ENCODE measurements around the gene DGKH.

The DGKH gene

GRCh38 chr13:42114278-42114677 lies 65.8 kb downstream of the DGKH start:
- Histone ChIP-seq H3K79me2 (ENCODE audit: insufficient read depth, low read length) (peaks cover 4% of the 10 kb centered on the region; the same call in 1 of the 2 replicates), H3F3A (ENCODE audit: low read depth) (no peaks in the 10 kb centered on the region), H3K4me1 (ENCODE audit: insufficient read depth, low read length, poor library complexity, severe bottlenecking) (peaks cover 45% of the 10 kb centered on the region), H3K9ac (ENCODE audit: low read depth, low read length, poor library complexity, severe bottlenecking) (no peak overlapping the region), H3K9me3 (ENCODE audit: insufficient read depth, low read depth, low read length) (no peaks in the 10 kb centered on the region), H4K20me1 (ENCODE audit: insufficient read depth, low read length, poor library complexity, severe bottlenecking) (no peaks in the 10 kb centered on the region), H3K4me3 (ENCODE audit: low read length, poor library complexity, severe bottlenecking) (no peak overlapping the region), H3K9me2 (replicated peaks; ENCODE audit: low read depth, low read length) (no peaks in the 10 kb centered on the region), H3K4me2 (ENCODE audit: low read depth, low read length, poor library complexity, severe bottlenecking) (peak overlapping the region; percentile 33), H2AFZ (ENCODE audit: low read length) (no peak overlapping the region), H3K36me3 (ENCODE audit: insufficient read depth, low read length) (no peaks in the 10 kb centered on the region), H3K27me3 (ENCODE audit: insufficient read depth, low read length, poor library complexity, severe bottlenecking) (no peaks in the 10 kb centered on the region)
- TF ChIP-seq CTCF (conservative IDR thresholded peaks at IDR 0.05; ENCODE audit: low read length), result no peak
- no peak for TF ChIP-seq EZH2phosphoT487 (IDR thresholded peaks at IDR 0.05; ENCODE audit: borderline replicate concordance)

GRCh38 chr13:42114912-42115311 lies 66.5 kb downstream of the DGKH start:
- H4K20me1 ChIP-seq (ENCODE audit: insufficient read depth, low read length, poor library complexity, severe bottlenecking), result no peaks in the 10 kb centered on the region

GRCh38 chr13:42116225-42116624 lies 67.8 kb downstream of the DGKH start:
- Histone ChIP-seq H3K4me3 (ENCODE audit: low read length, poor library complexity, severe bottlenecking) (no peak overlapping the region), H3K9me2 (replicated peaks; ENCODE audit: low read depth, low read length) (no peaks in the 10 kb centered on the region), H3K36me3 (ENCODE audit: insufficient read depth, low read length) (no peaks in the 10 kb centered on the region), H2AFZ (ENCODE audit: low read length) (no peak overlapping the region), H3K9ac (ENCODE audit: low read depth, low read length, poor library complexity, severe bottlenecking) (no peak overlapping the region), H3K79me2 (ENCODE audit: insufficient read depth, low read length) (peaks cover 4% of the 10 kb centered on the region; the same call in 1 of the 2 replicates), H3K4me2 (ENCODE audit: low read depth, low read length, poor library complexity, severe bottlenecking) (no peak overlapping the region), H3F3A (ENCODE audit: low read depth) (no peaks in the 10 kb centered on the region), H3K9me3 (ENCODE audit: insufficient read depth, low read depth, low read length) (no peaks in the 10 kb centered on the region), H3K27me3 (ENCODE audit: insufficient read depth, low read length, poor library complexity, severe bottlenecking) (no peaks in the 10 kb centered on the region), H4K20me1 (ENCODE audit: insufficient read depth, low read length, poor library complexity, severe bottlenecking) (no peaks in the 10 kb centered on the region), H3K4me1 (ENCODE audit: insufficient read depth, low read length, poor library complexity, severe bottlenecking) (peaks cover 56% of the 10 kb centered on the region)
- TF ChIP-seq EZH2phosphoT487 (IDR thresholded peaks at IDR 0.05; ENCODE audit: borderline replicate concordance) (no peak), CTCF (conservative IDR thresholded peaks at IDR 0.05; ENCODE audit: low read length) (no peak)

More at GRCh38 chr13:42114912-42115311, 66.5 kb downstream of the DGKH start:
- Histone ChIP-seq H3K36me3 (ENCODE audit: insufficient read depth, low read length) (no peaks in the 10 kb centered on the region), H3K4me1 (ENCODE audit: insufficient read depth, low read length, poor library complexity, severe bottlenecking) (peaks cover 46% of the 10 kb centered on the region), H3K9me3 (ENCODE audit: insufficient read depth, low read depth, low read length) (no peaks in the 10 kb centered on the region), H2AFZ (ENCODE audit: low read length) (no peak overlapping the region), H3K4me3 (ENCODE audit: low read length, poor library complexity, severe bottlenecking) (peak overlapping the region; percentile 23), H3K4me2 (ENCODE audit: low read depth, low read length, poor library complexity, severe bottlenecking) (peak overlapping the region; percentile 54), H3K9ac (ENCODE audit: low read depth, low read length, poor library complexity, severe bottlenecking) (peak overlapping the region; percentile 43), H3K9me2 (replicated peaks; ENCODE audit: low read depth, low read length) (no peaks in the 10 kb centered on the region), H3K27me3 (ENCODE audit: insufficient read depth, low read length, poor library complexity, severe bottlenecking) (no peaks in the 10 kb centered on the region), H3F3A (ENCODE audit: low read depth) (no peaks in the 10 kb centered on the region), H3K79me2 (ENCODE audit: insufficient read depth, low read length) (peaks cover 4% of the 10 kb centered on the region; the same call in 1 of the 2 replicates)
- no peak for TF ChIP-seq CTCF (conservative IDR thresholded peaks at IDR 0.05; ENCODE audit: low read length)
- TF ChIP-seq EZH2phosphoT487 (IDR thresholded peaks at IDR 0.05; ENCODE audit: borderline replicate concordance), result no peak
